ENCODE data around the gene MLPH.

The MLPH gene

DNA sequence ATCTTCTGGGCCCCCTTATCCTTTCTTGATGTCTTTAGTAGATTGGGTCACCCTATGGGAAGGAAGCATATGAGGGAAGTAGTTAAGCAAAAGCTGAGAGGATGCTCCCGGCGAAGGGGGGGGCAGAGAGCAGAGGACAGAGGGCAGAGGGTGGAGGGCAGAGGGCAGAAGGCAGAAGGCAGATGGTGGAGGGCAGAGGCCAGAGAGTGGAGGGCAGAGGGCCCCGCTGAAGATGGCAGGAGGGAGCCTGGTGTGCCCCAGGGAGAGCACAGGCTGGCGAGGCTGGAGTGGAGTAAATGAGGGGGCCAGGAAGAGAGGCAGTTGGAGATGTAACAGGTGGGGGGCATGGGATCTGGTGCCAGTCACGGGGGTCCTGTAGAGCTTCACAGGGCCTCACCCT is 7.0 kb downstream of the MLPH start:
- Histone ChIP-seq H4K8ac (ENCODE audit: low read depth, low read length) (no peak overlapping the region), H2BK15ac (replicated peaks; ENCODE audit: low read depth) (no peak overlapping the region), H3K18ac (ENCODE audit: low read length) (no peak overlapping the region), H3K4me3 (ENCODE audit: low read length) (no peak overlapping the region), H3K56ac (ENCODE audit: low read length) (no peak overlapping the region), H3K27ac (ENCODE audit: low read depth, low read length) (no peak overlapping the region), H3K4me2 (ENCODE audit: low read length) (no peak overlapping the region), H3K9ac (ENCODE audit: low read length) (no peak overlapping the region), H3K79me1 (ENCODE audit: low read length) (no peaks in the 10 kb centered on the region), H2BK5ac (ENCODE audit: low read length) (no peak overlapping the region), H3K27me3 (ENCODE audit: insufficient read depth, low read length, poor library complexity) (no peaks in the 10 kb centered on the region), H2BK120ac (ENCODE audit: low read depth, low read length) (no peak overlapping the region), H3K79me2 (ENCODE audit: control insufficient read depth, insufficient read depth, low read length) (no peaks in the 10 kb centered on the region), H3K4me1 (ENCODE audit: control insufficient read depth, low read depth, low read length) (peaks cover 18% of the 10 kb centered on the region), H3K4ac (ENCODE audit: low read depth, low read length) (no peak overlapping the region), H3K23ac (ENCODE audit: low read length) (no peak overlapping the region), H3K36me3 (ENCODE audit: control insufficient read depth, insufficient read depth, low read length) (no peaks in the 10 kb centered on the region), H2AK5ac (ENCODE audit: low read length) (no peak overlapping the region), H4K5ac (ENCODE audit: low read length) (no peak overlapping the region)
- WGBS (ENCODE audit: extremely low coverage, insufficient coverage, low lambda C conversion rate): no CpG with 5 or more reads among the region's 5 CpGs
- DNase-seq: no peak

DNA sequence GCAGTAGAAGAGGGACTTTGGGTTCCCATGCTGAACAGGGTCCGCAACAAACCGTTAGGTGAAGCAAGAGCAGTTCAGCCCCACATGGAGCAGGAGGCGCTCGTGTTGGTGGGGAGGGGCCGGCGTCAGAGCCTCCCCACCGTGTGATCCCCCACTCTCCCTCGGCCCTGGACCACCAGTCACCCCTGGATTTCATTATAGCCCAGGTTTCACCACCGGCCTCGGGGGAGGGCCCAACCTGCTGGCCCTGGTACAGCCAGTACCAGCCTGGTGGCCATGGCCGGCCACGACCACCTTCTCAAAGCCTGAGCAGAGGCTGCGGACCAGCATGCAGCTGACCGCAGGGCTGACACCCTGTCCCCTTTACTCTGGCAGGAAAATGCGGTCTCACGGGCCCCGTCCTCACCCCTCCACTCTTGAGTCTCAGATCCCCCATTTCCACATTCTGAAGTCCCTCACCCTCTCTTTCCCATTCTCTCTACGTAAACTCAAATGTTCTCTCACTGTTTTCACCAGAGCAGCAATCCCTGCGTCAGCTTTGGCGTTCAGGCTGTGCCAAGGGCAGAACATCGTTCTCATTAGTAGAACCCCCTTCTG is 8.6 kb downstream of the MLPH start:
- no CpG with 5 or more reads among the region's 21 CpGs for WGBS (ENCODE audit: extremely low coverage, insufficient coverage, low lambda C conversion rate)
- Histone ChIP-seq H4K5ac (ENCODE audit: low read length) (no peak overlapping the region), H3K27me3 (ENCODE audit: insufficient read depth, low read length, poor library complexity) (no peaks in the 10 kb centered on the region), H3K36me3 (ENCODE audit: control insufficient read depth, insufficient read depth, low read length) (no peaks in the 10 kb centered on the region), H3K4me1 (ENCODE audit: control insufficient read depth, low read depth, low read length) (peaks cover 15% of the 10 kb centered on the region), H3K18ac (ENCODE audit: low read length) (no peak overlapping the region), H3K79me1 (ENCODE audit: low read length) (no peaks in the 10 kb centered on the region), H2BK120ac (ENCODE audit: low read depth, low read length) (no peak overlapping the region), H3K9ac (ENCODE audit: low read length) (no peak overlapping the region), H3K4me3 (ENCODE audit: low read length) (no peak overlapping the region), H3K56ac (ENCODE audit: low read length) (no peak overlapping the region), H3K4ac (ENCODE audit: low read depth, low read length) (no peak overlapping the region), H3K4me2 (ENCODE audit: low read length) (no peak overlapping the region), H2BK15ac (replicated peaks; ENCODE audit: low read depth) (no peak overlapping the region), H2AK5ac (ENCODE audit: low read length) (no peak overlapping the region), H3K27ac (ENCODE audit: low read depth, low read length) (no peak overlapping the region), H3K79me2 (ENCODE audit: control insufficient read depth, insufficient read depth, low read length) (no peaks in the 10 kb centered on the region), H4K8ac (ENCODE audit: low read depth, low read length) (no peak overlapping the region), H2BK5ac (ENCODE audit: low read length) (no peak overlapping the region), H3K23ac (ENCODE audit: low read length) (no peak overlapping the region)
- DNase-seq: no peak

GRCh38 chr2:237496428-237496827 is 9.4 kb downstream of the MLPH start:
- WGBS (ENCODE audit: extremely low coverage, insufficient coverage, low lambda C conversion rate): no CpG with 5 or more reads among the region's 8 CpGs

DNA sequence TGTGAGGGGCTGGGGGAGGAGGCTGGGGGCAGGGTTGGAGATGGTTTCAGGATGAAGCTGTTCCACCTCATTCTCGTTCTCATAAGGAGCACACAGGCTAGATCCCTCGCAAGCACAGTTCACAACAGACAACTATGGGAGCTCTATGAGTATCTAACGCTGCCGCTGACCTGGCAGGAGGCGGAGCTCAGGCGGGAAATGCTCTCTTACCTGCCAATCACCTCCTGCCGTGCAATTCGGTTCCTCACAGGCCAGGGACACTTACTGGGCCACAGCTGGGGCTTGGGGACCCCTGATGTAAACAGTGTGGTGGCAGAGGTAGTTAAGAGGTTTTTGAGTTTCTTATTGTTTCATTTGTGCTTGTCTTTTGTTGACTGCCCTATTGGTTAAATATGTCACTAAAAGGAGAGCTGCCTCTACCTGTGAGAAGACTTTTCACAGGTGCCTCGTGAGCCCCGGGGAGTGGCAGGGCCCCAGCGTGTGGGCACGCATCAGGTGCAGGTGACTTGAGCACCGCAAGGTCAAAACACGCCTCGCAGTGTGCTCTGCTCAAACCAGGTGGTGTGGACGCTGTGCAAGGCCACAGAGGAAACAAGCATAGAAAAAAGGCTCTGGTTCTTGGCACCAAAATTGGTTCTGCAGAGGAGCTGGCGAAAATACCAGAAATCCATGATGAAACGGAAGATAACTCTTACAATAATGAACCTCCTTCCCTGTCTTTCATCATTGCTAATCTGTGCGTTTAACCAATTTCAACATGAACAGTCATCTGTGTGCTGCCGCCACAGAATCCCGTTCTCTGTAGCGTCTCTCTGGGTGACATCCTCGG is 10.2 kb downstream of the MLPH start:
- Histone ChIP-seq H3K4me3 (ENCODE audit: low read length) (no peak overlapping the region), H3K36me3 (ENCODE audit: control insufficient read depth, insufficient read depth, low read length) (no peaks in the 10 kb centered on the region), H2BK15ac (replicated peaks; ENCODE audit: low read depth) (no peak overlapping the region), H3K23ac (ENCODE audit: low read length) (no peak overlapping the region), H3K4ac (ENCODE audit: low read depth, low read length) (no peak overlapping the region), H4K8ac (ENCODE audit: low read depth, low read length) (no peak overlapping the region), H3K27me3 (ENCODE audit: insufficient read depth, low read length, poor library complexity) (no peaks in the 10 kb centered on the region), H3K18ac (ENCODE audit: low read length) (no peak overlapping the region), H3K4me2 (ENCODE audit: low read length) (no peak overlapping the region), H3K79me1 (ENCODE audit: low read length) (no peaks in the 10 kb centered on the region), H3K79me2 (ENCODE audit: control insufficient read depth, insufficient read depth, low read length) (no peaks in the 10 kb centered on the region), H2BK5ac (ENCODE audit: low read length) (no peak overlapping the region), H2BK120ac (ENCODE audit: low read depth, low read length) (no peak overlapping the region), H4K5ac (ENCODE audit: low read length) (no peak overlapping the region), H3K9ac (ENCODE audit: low read length) (no peak overlapping the region), H3K27ac (ENCODE audit: low read depth, low read length) (no peak overlapping the region), H3K4me1 (ENCODE audit: control insufficient read depth, low read depth, low read length) (peaks cover 19% of the 10 kb centered on the region), H2AK5ac (ENCODE audit: low read length) (no peak overlapping the region), H3K56ac (ENCODE audit: low read length) (peak overlapping the region; percentile 54)
- peak; percentile 51 for DNase-seq
- no CpG with 5 or more reads among the region's 23 CpGs for WGBS (ENCODE audit: extremely low coverage, insufficient coverage, low lambda C conversion rate)

More at GRCh38 chr2:237496428-237496827, 9.4 kb downstream of the MLPH start:
- H3K18ac ChIP-seq (ENCODE audit: low read length): no peak overlapping the region
- no peak overlapping the region for H2BK120ac ChIP-seq (ENCODE audit: low read depth, low read length)
- no peak overlapping the region for H3K4me2 ChIP-seq (ENCODE audit: low read length)
- H4K8ac ChIP-seq (ENCODE audit: low read depth, low read length): no peak overlapping the region
- no peak overlapping the region for H3K4ac ChIP-seq (ENCODE audit: low read depth, low read length)
- H3K4me1 ChIP-seq (ENCODE audit: control insufficient read depth, low read depth, low read length): peaks cover 19% of the 10 kb centered on the region
- H4K5ac ChIP-seq (ENCODE audit: low read length): no peak overlapping the region
- H2BK5ac ChIP-seq (ENCODE audit: low read length): no peak overlapping the region
- H3K23ac ChIP-seq (ENCODE audit: low read length): no peak overlapping the region
- H3K27ac ChIP-seq (ENCODE audit: low read depth, low read length): no peak overlapping the region
- no peaks in the 10 kb centered on the region for H3K79me1 ChIP-seq (ENCODE audit: low read length)
- no peaks in the 10 kb centered on the region for H3K79me2 ChIP-seq (ENCODE audit: control insufficient read depth, insufficient read depth, low read length)
- no peaks in the 10 kb centered on the region for H3K36me3 ChIP-seq (ENCODE audit: control insufficient read depth, insufficient read depth, low read length)
- peak; percentile 69 for DNase-seq
- H3K9ac ChIP-seq (ENCODE audit: low read length): no peak overlapping the region
- no peak overlapping the region for H2BK15ac ChIP-seq (replicated peaks; ENCODE audit: low read depth)
- H2AK5ac ChIP-seq (ENCODE audit: low read length): no peak overlapping the region
- peak overlapping the region; percentile 54 for H3K56ac ChIP-seq (ENCODE audit: low read length)
- no peaks in the 10 kb centered on the region for H3K27me3 ChIP-seq (ENCODE audit: insufficient read depth, low read length, poor library complexity)
- H3K4me3 ChIP-seq (ENCODE audit: low read length): no peak overlapping the region

GRCh38 chr2:237497838-237498186 is 10.8 kb downstream of the MLPH start:
- DNase-seq: no peak
- no peak overlapping the region for H3K27ac ChIP-seq (ENCODE audit: low read depth, low read length)
- H2BK120ac ChIP-seq (ENCODE audit: low read depth, low read length): no peak overlapping the region
- H3K4ac ChIP-seq (ENCODE audit: low read depth, low read length): no peak overlapping the region
- no peak overlapping the region for H2BK5ac ChIP-seq (ENCODE audit: low read length)
- H4K8ac ChIP-seq (ENCODE audit: low read depth, low read length): no peak overlapping the region
- no peak overlapping the region for H3K56ac ChIP-seq (ENCODE audit: low read length)
- H3K79me1 ChIP-seq (ENCODE audit: low read length): no peaks in the 10 kb centered on the region
- no peak overlapping the region for H3K23ac ChIP-seq (ENCODE audit: low read length)
- no peak overlapping the region for H3K4me3 ChIP-seq (ENCODE audit: low read length)
- no peak overlapping the region for H3K4me2 ChIP-seq (ENCODE audit: low read length)
- no peak overlapping the region for H4K5ac ChIP-seq (ENCODE audit: low read length)
- H3K18ac ChIP-seq (ENCODE audit: low read length): no peak overlapping the region
- no peaks in the 10 kb centered on the region for H3K79me2 ChIP-seq (ENCODE audit: control insufficient read depth, insufficient read depth, low read length)
- H3K4me1 ChIP-seq (ENCODE audit: control insufficient read depth, low read depth, low read length): peaks cover 19% of the 10 kb centered on the region
- no peaks in the 10 kb centered on the region for H3K27me3 ChIP-seq (ENCODE audit: insufficient read depth, low read length, poor library complexity)
- no peak overlapping the region for H2BK15ac ChIP-seq (replicated peaks; ENCODE audit: low read depth)
- H3K36me3 ChIP-seq (ENCODE audit: control insufficient read depth, insufficient read depth, low read length): no peaks in the 10 kb centered on the region
- no peak overlapping the region for H2AK5ac ChIP-seq (ENCODE audit: low read length)
- WGBS (ENCODE audit: extremely low coverage, insufficient coverage, low lambda C conversion rate): no CpG with 5 or more reads among the region's 10 CpGs
- H3K9ac ChIP-seq (ENCODE audit: low read length): no peak overlapping the region
